Right ventricle myocardium inferior (tissue), 1 donor: Measurements from ENCODE around the gene CATSPERD. TPM values are rescaled to one million over a fixed set of nuclear protein-coding genes. Genes with fewer than 3 reads are reported as not detected.
"Not testable (repeated sequence)": the region's sequence is repeated elsewhere in the genome, so short reads cannot be mapped to it uniquely, and the experiment has no call there.

ENCODE experiments used
- ATAC-seq: fragments of 200-7000 bp; cut with Tn5 transposase; one replicate; pipeline ENCODE4 v1.9.1; 2020; ENCODE audit warnings: mild to moderate bottlenecking, moderate library complexity
- DNase-seq: peaks from one replicate; pipeline ENCODE4 v3.0.0; 2021; ENCODE audit errors: missing footprints
- intact Hi-C: fragments of 100-400 bp; cut with DNase I; formaldehyde crosslinking; loops from one replicate; pipeline ENCODE4 v1.11.0; 2022
- total RNA-seq: library from RNA; stranded (reverse); fragmentation: NEBNext Ultra II Directional; extraction: Animal tissue kit (Norgen Biotek cat#: 25700); gene quantifications from one replicate; pipeline ENCODE4 v1.2.1, GENCODE V29; 2021
- donor health status: DM: no; HTN: yes; CAD: no; lungs with severe emphysema.

Gene CATSPERD
- total RNA-seq, 1 donor from 2014 or later = not detected

- ATAC-seq = no peak
- DNase-seq = no peak
- intact Hi-C loops = no loop called here
Measured at GRCh38 chr19:5767949-5768348, 47.5 kb downstream of the CATSPERD start.

GRCh38 chr19:5772416-5772815, 52.0 kb downstream of the CATSPERD start:
- DNase-seq (no peak), ATAC-seq (no peak)
- intact Hi-C loops = no loop called here

- DNase-seq (no peak), ATAC-seq (no peak)
- intact Hi-C loops = no loop called here
Measured at GRCh38 chr19:5773276-5773675, 52.8 kb downstream of the CATSPERD start.

- no peak for ATAC-seq
- intact Hi-C loops = no loop called here
Measured at GRCh38 chr19:5774921-5775320, 54.5 kb downstream of the CATSPERD start.

GRCh38 chr19:5775668-5776309, 55.4 kb downstream of the CATSPERD start:
- intact Hi-C loops = no loop called here
- no peak for ATAC-seq

More at GRCh38 chr19:5774921-5775320, 54.5 kb downstream of the CATSPERD start:
- DNase-seq = no peak

GRCh38 chr19:5778402-5778801, 58.0 kb downstream of the CATSPERD start:
- intact Hi-C loops = no loop called here
- ATAC-seq = no peak
- DNase-seq = no peak

More at GRCh38 chr19:5775668-5776309, 55.4 kb downstream of the CATSPERD start:
- no peak for DNase-seq

GRCh38 chr19:5780916-5781315, 60.5 kb downstream of the CATSPERD start:
- ATAC-seq, intact Hi-C loops, DNase-seq: not testable (repeated sequence)

GRCh38 chr19:5782322-5782721, 61.9 kb downstream of the CATSPERD start:
- no peak for ATAC-seq

GRCh38 chr19:5782945-5783919, 62.8 kb downstream of the CATSPERD start:
- ATAC-seq (no peak), DNase-seq (no peak)
- intact Hi-C loops = no loop called here

More at GRCh38 chr19:5782322-5782721, 61.9 kb downstream of the CATSPERD start:
- intact Hi-C loops = no loop called here
- DNase-seq = no peak

GRCh38 chr19:5784581-5785147, 64.2 kb downstream of the CATSPERD start, which contains the start of gene PRR22:
TSS of gene PRR22 (minus strand) at chr19:5784746. CDS start at chr19:5784660, 86 bp downstream.
- no peak for DNase-seq
- intact Hi-C loops = no loop called here
- ATAC-seq = no peak

- ATAC-seq (no peak), DNase-seq (no peak)
- intact Hi-C loops = no loop called here
Measured at GRCh38 chr19:5785423-5785822, 65.0 kb downstream of the CATSPERD start.

- ATAC-seq = no peak
- intact Hi-C loops = no loop called here
Measured at GRCh38 chr19:5786593-5787408, 66.4 kb downstream of the CATSPERD start.

GRCh38 chr19:5787409-5788182, 67.2 kb downstream of the CATSPERD start:
- ATAC-seq (no peak), DNase-seq (no peak)
- intact Hi-C loops = no loop called here

More at GRCh38 chr19:5786593-5787408, 66.4 kb downstream of the CATSPERD start:
- no peak for DNase-seq

GRCh38 chr19:5788422-5788821, 68.0 kb downstream of the CATSPERD start:
- no peak for ATAC-seq
- DNase-seq = no peak
- intact Hi-C loops = no loop called here

GRCh38 chr19:5789351-5789761, 68.9 kb downstream of the CATSPERD start:
- ATAC-seq (no peak), DNase-seq (no peak)
- intact Hi-C loops = no loop called here

- DNase-seq = no peak
Measured at GRCh38 chr19:5789886-5790558, 69.6 kb downstream of the CATSPERD start.

More at GRCh38 chr19:5789886-5790558, 69.6 kb downstream of the CATSPERD start:
- intact Hi-C loops = loop anchor here (2.0 kb wide), 1 partner anchor 109 kb away; the partner anchor contains the start of genes HSD11B1L and MICOS13
- no peak for ATAC-seq
